GM13977 (cell line): ENCODE measurements around the gene ATXN7L1.
"Not testable (repeated sequence)": the region's sequence is repeated elsewhere in the genome, so short reads cannot be mapped to it uniquely, and the experiment has no call there.

Source experiments
- DNase-seq: peaks from one replicate; pipeline ENCODE4 v3.0.0; 2012; ENCODE audit warnings: low spot score
- CTCF ChIP-seq: IDR thresholded peaks from 2 replicates; pipeline ENCODE4 v1.5.1; 2012; ENCODE audit warnings: mild to moderate bottlenecking, control low read depth; ENCODE audit not compliant: insufficient read depth; ENCODE audit errors: extremely low read depth, missing control alignments
- in situ Hi-C: fragments of 300-500 bp; cut with MboI; formaldehyde crosslinking; loops from one replicate; pipeline ENCODE4 v1.12.0; 2022; ENCODE audit warnings: low sequenced_read_pairs, low pct_unique_long_range_greater_than_20kb, mixed read lengths, inconsistent platforms; ENCODE audit not compliant: unreplicated experiment

Gene ATXN7L1

GRCh38 chr7:105790996-105791395 is 85.4 kb downstream of the ATXN7L1 start:
- no peak for DNase-seq
- TF ChIP-seq CTCF = no peak
- in situ Hi-C loops = no loop called here

- in situ Hi-C loops, DNase-seq: not testable (repeated sequence)
These were observed 85.9 kb downstream of the ATXN7L1 start for GRCh38 chr7:105790452-105790851.

- no peak for TF ChIP-seq CTCF
- DNase-seq = no peak
- in situ Hi-C loops = no loop called here
These were observed 87.5 kb downstream of the ATXN7L1 start for GRCh38 chr7:105788816-105789349.

- no peak for DNase-seq
- in situ Hi-C loops = no loop called here
- no peak for TF ChIP-seq CTCF
These were observed 88.0 kb downstream of the ATXN7L1 start for GRCh38 chr7:105788356-105788755.

- no peak for DNase-seq
- in situ Hi-C loops = no loop called here
- no peak for TF ChIP-seq CTCF
These were observed 88.6 kb downstream of the ATXN7L1 start for GRCh38 chr7:105787793-105788192.

- in situ Hi-C loops = no loop called here
- no peak for DNase-seq
- no peak for TF ChIP-seq CTCF
These were observed 89.6 kb downstream of the ATXN7L1 start for GRCh38 chr7:105786520-105787470.

- DNase-seq = no peak
- in situ Hi-C loops = no loop called here
- no peak for TF ChIP-seq CTCF
These were observed 93.9 kb downstream of the ATXN7L1 start for GRCh38 chr7:105782391-105783042.
